ENCODE measurements around the gene CTBP1. TPM values are rescaled to one million over a fixed set of nuclear protein-coding genes. Genes with fewer than 3 reads are reported as not detected.
"Not testable (repeated sequence)": the region's sequence is repeated elsewhere in the genome, so short reads cannot be mapped to it uniquely, and the experiment has no call there.

CTBP1 gene
- total and polyA plus RNA-seq, 2 donors from 2014 or later = 96.1 to 170 TPM

DNA sequence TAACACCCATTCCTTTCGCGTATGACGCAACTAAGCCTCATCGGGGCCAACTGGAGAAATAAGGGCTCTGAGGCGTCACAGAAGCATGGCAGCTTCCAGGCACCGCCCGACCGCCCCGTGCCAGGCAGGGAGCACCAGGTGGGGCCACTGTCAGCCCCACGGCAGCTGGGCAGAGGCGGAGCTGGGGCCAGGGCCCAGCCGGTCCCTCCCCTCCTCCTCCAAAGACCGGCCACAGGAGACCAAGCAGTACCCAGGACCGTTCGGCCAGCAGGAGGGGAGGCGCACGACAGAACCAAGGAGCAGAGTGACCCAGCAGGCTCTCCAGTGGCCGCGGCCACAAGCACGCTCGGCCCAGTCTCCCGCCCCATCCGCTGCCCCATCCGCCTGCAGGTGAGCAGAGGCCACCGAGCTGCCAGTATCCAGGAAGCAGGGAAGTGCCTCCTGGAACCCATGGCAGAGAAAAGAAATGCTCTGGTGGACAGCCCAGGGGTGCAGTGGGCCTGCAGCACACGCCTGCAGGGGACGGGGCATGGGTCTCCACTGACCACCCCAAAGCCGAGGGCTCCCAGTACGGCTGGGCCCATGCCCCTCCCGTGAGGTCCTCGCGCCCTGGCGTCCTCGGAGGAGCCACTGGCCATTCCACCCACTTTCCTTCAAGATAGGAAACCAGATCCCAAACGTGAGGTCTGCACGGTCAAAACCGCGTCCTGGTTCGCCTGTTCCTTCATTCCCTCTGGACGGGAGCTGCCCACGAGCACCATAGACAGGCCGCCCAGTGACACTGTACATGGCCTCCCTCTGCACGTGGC lies 9.6 kb downstream of the CTBP1 start:
- H3K9ac ChIP-seq (ENCODE audit: low read length in 3 of 3) = no peak overlapping the region
- peaks cover 0 to 28% (median 13%) of the 10 kb centered on the region in 3 donors for H3K4me1 ChIP-seq (ENCODE audit: control insufficient read depth in 2 of 3, insufficient read depth in 2 of 3, low read depth in 1 of 3, low read length in 3 of 3)
- no peak overlapping the region for H3K27ac ChIP-seq (ENCODE audit: low read depth in 2 of 2, low read length in 2 of 2)
- no peak overlapping the region for H3K4me3 ChIP-seq (ENCODE audit: low read length in 3 of 3)
- peaks cover 0 to 29% (median 10%) of the 10 kb centered on the region in 3 donors for H3K36me3 ChIP-seq (ENCODE audit: control insufficient read depth in 2 of 3, insufficient read depth in 3 of 3, low read length in 3 of 3)
- intact Hi-C loops (cut with DNase I) = no loop called here
- H3K27me3 ChIP-seq (ENCODE audit: control insufficient read depth, insufficient read depth, low read length) = no peaks in the 10 kb centered on the region
- no peak for FAIRE-seq
- peak in 2 of 5 donors; percentile 24 to 69 for DNase-seq
- H3K9me3 ChIP-seq (ENCODE audit: control insufficient read depth in 2 of 3, insufficient read depth in 1 of 3, low read length in 3 of 3) = no peaks in the 10 kb centered on the region
- TF ChIP-seq, protein P1, sequence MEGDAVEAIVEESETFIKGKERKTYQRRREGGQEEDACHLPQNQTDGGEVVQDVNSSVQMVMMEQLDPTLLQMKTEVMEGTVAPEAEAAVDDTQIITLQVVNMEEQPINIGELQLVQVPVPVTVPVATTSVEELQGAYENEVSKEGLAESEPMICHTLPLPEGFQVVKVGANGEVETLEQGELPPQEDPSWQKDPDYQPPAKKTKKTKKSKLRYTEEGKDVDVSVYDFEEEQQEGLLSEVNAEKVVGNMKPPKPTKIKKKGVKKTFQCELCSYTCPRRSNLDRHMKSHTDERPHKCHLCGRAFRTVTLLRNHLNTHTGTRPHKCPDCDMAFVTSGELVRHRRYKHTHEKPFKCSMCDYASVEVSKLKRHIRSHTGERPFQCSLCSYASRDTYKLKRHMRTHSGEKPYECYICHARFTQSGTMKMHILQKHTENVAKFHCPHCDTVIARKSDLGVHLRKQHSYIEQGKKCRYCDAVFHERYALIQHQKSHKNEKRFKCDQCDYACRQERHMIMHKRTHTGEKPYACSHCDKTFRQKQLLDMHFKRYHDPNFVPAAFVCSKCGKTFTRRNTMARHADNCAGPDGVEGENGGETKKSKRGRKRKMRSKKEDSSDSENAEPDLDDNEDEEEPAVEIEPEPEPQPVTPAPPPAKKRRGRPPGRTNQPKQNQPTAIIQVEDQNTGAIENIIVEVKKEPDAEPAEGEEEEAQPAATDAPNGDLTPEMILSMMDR (IDR thresholded peaks at IDR 0.05; ENCODE audit: borderline replicate concordance, extremely low read depth, insufficient read depth) = no peak

DNA sequence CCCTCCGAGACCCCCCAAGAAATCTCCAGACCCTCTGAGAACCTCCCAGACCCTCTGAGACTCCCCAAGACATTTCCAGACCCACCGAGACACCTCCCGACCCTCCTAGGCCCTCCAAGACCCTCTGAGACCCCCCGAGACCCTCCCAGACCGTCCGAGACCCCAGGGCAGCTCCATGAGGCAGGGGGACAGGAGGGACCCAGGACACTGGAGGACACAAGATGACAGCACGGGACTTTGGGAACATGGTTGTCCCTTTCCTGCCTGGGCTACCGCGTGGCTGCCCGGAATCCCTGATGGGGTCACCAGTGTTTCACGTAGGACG lies 10.3 kb downstream of the CTBP1 start:
- DNase-seq (peak in 1 of 5 donors; percentile 51), FAIRE-seq (no peak)
- H3K4me3 ChIP-seq (ENCODE audit: low read length in 3 of 3) = no peak overlapping the region
- H3K27me3 ChIP-seq (ENCODE audit: control insufficient read depth, insufficient read depth, low read length) = no peaks in the 10 kb centered on the region
- H3K36me3 ChIP-seq (ENCODE audit: control insufficient read depth in 2 of 3, insufficient read depth in 3 of 3, low read length in 3 of 3) = peaks cover 0 to 35% (median 10%) of the 10 kb centered on the region in 3 donors
- H3K27ac ChIP-seq (ENCODE audit: low read depth in 2 of 2, low read length in 2 of 2) = no peak overlapping the region
- TF ChIP-seq, protein P1 (IDR thresholded peaks at IDR 0.05; ENCODE audit: borderline replicate concordance, extremely low read depth, insufficient read depth) = no peak
- intact Hi-C loops (cut with DNase I) = no loop called here
- H3K4me1 ChIP-seq (ENCODE audit: control insufficient read depth in 2 of 3, insufficient read depth in 2 of 3, low read depth in 1 of 3, low read length in 3 of 3) = peaks cover 0 to 31% (median 6%) of the 10 kb centered on the region in 3 donors
- no peak overlapping the region for H3K9ac ChIP-seq (ENCODE audit: low read length in 3 of 3)
- H3K9me3 ChIP-seq (ENCODE audit: control insufficient read depth in 2 of 3, insufficient read depth in 1 of 3, low read length in 3 of 3) = no peaks in the 10 kb centered on the region

DNA sequence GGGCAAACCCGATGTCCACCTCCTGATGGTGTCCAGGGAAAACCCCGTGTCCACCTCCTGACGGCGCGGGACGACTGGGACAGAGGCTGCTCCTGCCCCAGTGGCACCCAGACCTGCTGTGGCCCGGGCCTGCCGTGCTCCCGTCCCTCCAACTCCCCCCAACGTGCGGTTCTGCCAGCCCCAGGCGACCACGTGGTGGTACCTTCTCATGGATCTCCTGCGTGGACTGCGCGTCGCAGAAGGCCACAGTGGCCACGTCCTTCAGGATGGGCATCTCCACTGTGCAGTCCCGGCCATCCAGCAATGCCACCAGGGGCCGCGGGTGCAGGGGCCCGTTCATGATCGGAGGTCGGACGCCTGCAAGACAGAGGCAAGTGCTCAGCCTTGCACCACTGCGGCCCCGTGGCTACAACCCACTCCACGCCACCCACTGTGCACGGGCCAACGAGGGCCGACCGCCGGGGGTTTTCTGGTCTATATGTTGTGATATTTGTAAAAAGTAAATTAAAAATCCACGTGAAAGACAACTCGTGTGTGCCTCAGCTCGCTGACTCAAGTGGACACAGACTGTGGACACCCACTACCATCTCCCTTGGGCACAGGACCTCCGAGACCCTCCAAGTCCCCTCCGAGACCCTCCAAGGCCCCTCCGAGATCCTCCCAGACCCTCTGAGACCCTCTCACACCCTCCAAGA lies 10.8 kb downstream of the CTBP1 start:
- Histone ChIP-seq H3K36me3 (ENCODE audit: control insufficient read depth in 2 of 3, insufficient read depth in 3 of 3, low read length in 3 of 3) (peaks cover 0 to 35% (median 10%) of the 10 kb centered on the region in 3 donors), H3K27me3 (ENCODE audit: control insufficient read depth, insufficient read depth, low read length) (no peaks in the 10 kb centered on the region), H3K27ac (ENCODE audit: low read depth in 2 of 2, low read length in 2 of 2) (no peak overlapping the region), H3K4me1 (ENCODE audit: control insufficient read depth in 2 of 3, insufficient read depth in 2 of 3, low read depth in 1 of 3, low read length in 3 of 3) (peaks cover 0 to 31% (median 3%) of the 10 kb centered on the region in 3 donors), H3K4me3 (ENCODE audit: low read length in 3 of 3) (no peak overlapping the region), H3K9me3 (ENCODE audit: control insufficient read depth in 2 of 3, insufficient read depth in 1 of 3, low read length in 3 of 3) (no peaks in the 10 kb centered on the region), H3K9ac (ENCODE audit: low read length in 3 of 3) (no peak overlapping the region)
- FAIRE-seq (no peak), DNase-seq (peak in 2 of 5 donors; percentile 38 to 73)
- intact Hi-C loops (cut with DNase I) = no loop called here
- TF ChIP-seq, protein P1 (IDR thresholded peaks at IDR 0.05; ENCODE audit: borderline replicate concordance, extremely low read depth, insufficient read depth) = no peak

DNA sequence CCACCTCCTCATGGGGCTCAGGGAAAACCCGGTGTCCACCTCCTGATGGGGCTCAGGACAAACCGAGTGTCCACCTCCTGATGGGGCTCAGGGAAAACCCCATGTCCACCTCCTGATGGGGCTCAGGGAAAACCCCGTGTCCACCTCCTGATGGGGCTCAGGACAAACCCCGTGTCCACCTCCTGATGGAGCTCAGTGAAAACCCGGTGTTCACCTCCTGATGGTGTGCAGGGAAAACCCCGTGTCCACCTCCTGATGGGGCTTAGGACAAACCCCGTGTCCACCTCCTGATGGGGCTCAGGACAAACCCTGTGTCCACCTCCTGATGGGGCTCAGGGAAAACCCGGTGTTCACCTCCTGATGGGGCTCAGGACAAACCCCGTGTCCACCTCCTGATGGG lies 11.7 kb downstream of the CTBP1 start:
- DNase-seq; intact Hi-C loops (cut with DNase I); H3K4me3 ChIP-seq (ENCODE audit: low read length in 3 of 3); H3K9ac ChIP-seq (ENCODE audit: low read length in 3 of 3); FAIRE-seq; H3K27me3 ChIP-seq (ENCODE audit: control insufficient read depth, insufficient read depth, low read length); H3K27ac ChIP-seq (ENCODE audit: low read depth in 2 of 2, low read length in 2 of 2); H3K9me3 ChIP-seq (ENCODE audit: control insufficient read depth in 2 of 3, insufficient read depth in 1 of 3, low read length in 3 of 3): not testable (repeated sequence)
- peaks cover 0 to 26% (median 0%) of the 10 kb centered on the region in 3 donors for H3K4me1 ChIP-seq (ENCODE audit: control insufficient read depth in 2 of 3, insufficient read depth in 2 of 3, low read depth in 1 of 3, low read length in 3 of 3)
- peaks cover 0 to 35% (median 10%) of the 10 kb centered on the region in 3 donors for H3K36me3 ChIP-seq (ENCODE audit: control insufficient read depth in 2 of 3, insufficient read depth in 3 of 3, low read length in 3 of 3)

DNA sequence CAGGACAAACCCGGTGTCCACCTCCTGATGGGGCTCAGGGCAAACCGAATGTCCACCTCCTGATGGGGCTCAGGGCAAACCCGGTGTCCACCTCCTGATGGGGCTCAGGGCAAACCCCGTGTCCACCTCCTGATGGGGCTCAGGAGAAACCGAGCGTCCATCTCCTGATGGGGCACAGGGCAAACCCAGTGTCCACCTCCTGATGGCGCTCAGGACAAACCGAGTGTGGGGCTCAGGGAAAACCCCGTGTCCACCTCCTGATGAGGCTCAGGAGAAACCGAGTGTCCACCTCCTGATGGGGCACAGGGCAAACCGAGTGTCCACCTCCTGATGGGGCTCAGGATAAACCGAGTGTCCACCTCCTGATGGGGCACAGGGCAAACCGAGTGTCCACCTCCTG lies 12.1 kb downstream of the CTBP1 start:
- intact Hi-C loops (cut with DNase I); H3K4me3 ChIP-seq (ENCODE audit: low read length in 3 of 3); H3K27ac ChIP-seq (ENCODE audit: low read depth in 2 of 2, low read length in 2 of 2); H3K27me3 ChIP-seq (ENCODE audit: control insufficient read depth, insufficient read depth, low read length); H3K9me3 ChIP-seq (ENCODE audit: control insufficient read depth in 2 of 3, insufficient read depth in 1 of 3, low read length in 3 of 3); H3K9ac ChIP-seq (ENCODE audit: low read length in 3 of 3); FAIRE-seq: not testable (repeated sequence)
- H3K36me3 ChIP-seq (ENCODE audit: control insufficient read depth in 2 of 3, insufficient read depth in 3 of 3, low read length in 3 of 3) = peaks cover 0 to 35% (median 10%) of the 10 kb centered on the region in 3 donors
- H3K4me1 ChIP-seq (ENCODE audit: control insufficient read depth in 2 of 3, insufficient read depth in 2 of 3, low read depth in 1 of 3, low read length in 3 of 3) = peaks cover 0 to 22% (median 0%) of the 10 kb centered on the region in 3 donors
- peak in 2 of 5 donors; percentile 16 to 26 for DNase-seq
